LNCaP clone FGC (cell line): ENCODE results near the gene GASK1A.

Experiments
- DNase-seq: peaks from one replicate; pipeline ENCODE4 v3.0.0-alpha.2; 2011; ENCODE audit warnings: low read depth
- H3K4me3 ChIP-seq: 2 replicates; pipeline ENCODE4 v1.5.1; 2011; ENCODE audit warnings: mild to moderate bottlenecking, low read depth, low read length, control low read depth
- TF ChIP-seq, protein P1 (sequence below): IDR thresholded peaks from 2 replicates; pipeline ENCODE4 v1.5.1; 2012; ENCODE audit warnings: mild to moderate bottlenecking; ENCODE audit not compliant: control insufficient read depth, insufficient read depth; ENCODE audit errors: extremely low read depth

The GASK1A gene

GRCh38 chr3:43018246-43018645 is 39.1 kb downstream of the GASK1A start:
- H3K4me3 ChIP-seq: no peak overlapping the region
- DNase-seq: no peak
- TF ChIP-seq, protein P1, sequence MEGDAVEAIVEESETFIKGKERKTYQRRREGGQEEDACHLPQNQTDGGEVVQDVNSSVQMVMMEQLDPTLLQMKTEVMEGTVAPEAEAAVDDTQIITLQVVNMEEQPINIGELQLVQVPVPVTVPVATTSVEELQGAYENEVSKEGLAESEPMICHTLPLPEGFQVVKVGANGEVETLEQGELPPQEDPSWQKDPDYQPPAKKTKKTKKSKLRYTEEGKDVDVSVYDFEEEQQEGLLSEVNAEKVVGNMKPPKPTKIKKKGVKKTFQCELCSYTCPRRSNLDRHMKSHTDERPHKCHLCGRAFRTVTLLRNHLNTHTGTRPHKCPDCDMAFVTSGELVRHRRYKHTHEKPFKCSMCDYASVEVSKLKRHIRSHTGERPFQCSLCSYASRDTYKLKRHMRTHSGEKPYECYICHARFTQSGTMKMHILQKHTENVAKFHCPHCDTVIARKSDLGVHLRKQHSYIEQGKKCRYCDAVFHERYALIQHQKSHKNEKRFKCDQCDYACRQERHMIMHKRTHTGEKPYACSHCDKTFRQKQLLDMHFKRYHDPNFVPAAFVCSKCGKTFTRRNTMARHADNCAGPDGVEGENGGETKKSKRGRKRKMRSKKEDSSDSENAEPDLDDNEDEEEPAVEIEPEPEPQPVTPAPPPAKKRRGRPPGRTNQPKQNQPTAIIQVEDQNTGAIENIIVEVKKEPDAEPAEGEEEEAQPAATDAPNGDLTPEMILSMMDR: no peak

GRCh38 chr3:43019006-43019809 is 40.1 kb downstream of the GASK1A start:
- TF ChIP-seq, protein P1: no peak
- no peak for DNase-seq
- H3K4me3 ChIP-seq: no peak overlapping the region

DNA sequence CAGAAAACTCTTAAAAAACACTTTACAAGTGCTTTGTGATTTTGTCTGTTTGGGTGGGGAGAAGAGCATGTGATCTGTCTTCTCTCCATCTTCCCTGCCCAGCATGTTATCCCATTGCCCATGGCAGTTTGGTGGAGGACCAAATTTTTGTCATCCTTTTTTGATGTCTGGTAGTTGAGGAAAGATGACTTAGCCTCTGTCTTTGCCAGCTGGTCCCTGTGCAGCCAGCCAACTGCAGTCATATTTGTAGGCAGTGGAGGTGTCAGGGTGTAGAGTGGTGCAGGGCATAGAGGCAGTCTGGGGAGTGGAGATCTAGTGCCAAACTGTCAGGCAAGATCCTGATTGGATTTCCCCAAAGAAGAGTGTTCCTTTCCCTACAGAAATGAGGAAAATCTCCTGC is 40.7 kb downstream of the GASK1A start:
- DNase-seq: no peak
- TF ChIP-seq, protein P1: no peak
- H3K4me3 ChIP-seq: no peak overlapping the region

GRCh38 chr3:43021186-43021585 is 42.1 kb downstream of the GASK1A start:
- H3K4me3 ChIP-seq: no peak overlapping the region
- no peak for DNase-seq
- TF ChIP-seq, protein P1: no peak

GRCh38 chr3:43022121-43022520 is 43.0 kb downstream of the GASK1A start:
- TF ChIP-seq, protein P1: no peak
- no peak for DNase-seq
- no peak overlapping the region for H3K4me3 ChIP-seq

GRCh38 chr3:43023066-43023465 is 44.0 kb downstream of the GASK1A start:
- TF ChIP-seq, protein P1: no peak
- no peak for DNase-seq
- no peak overlapping the region for H3K4me3 ChIP-seq

DNA sequence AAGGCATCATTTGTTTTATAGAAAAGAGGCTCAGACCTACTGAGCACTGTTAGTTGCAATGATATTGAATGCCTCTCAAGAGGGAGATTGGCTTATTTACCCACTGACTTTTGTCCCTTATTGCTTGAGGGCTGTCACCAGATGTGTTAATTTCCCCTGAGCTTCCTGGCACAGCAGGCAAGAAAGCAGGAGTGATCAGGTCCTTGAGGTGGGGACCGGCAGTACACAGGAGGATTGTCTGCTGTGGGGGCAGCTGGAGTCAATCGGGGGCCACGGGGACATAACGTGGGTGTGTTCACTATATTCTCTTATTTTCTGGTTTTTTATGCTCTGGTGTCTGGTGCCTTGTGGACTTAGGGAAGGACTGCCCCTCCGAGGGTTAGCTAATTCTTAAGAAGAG is 44.6 kb downstream of the GASK1A start:
- TF ChIP-seq, protein P1: no peak
- DNase-seq: no peak
- no peak overlapping the region for H3K4me3 ChIP-seq
